H9 (cell line): ENCODE data around the gene TRAPPC2B. TPM values are rescaled to one million over a fixed set of nuclear protein-coding genes. Genes with fewer than 3 reads are reported as not detected.

Source experiments
- DNase-seq: peaks from one replicate; pipeline ENCODE4 v3.0.0-alpha.2; 2017
- H2AFZ ChIP-seq: one replicate; pipeline ENCODE4 v1.6.1; 2013; ENCODE audit warnings: mild to moderate bottlenecking, low read length, control low read depth, moderate library complexity
- H2AK5ac ChIP-seq: 2 replicates; pipeline ENCODE4 v1.6.1; 2013; ENCODE audit warnings: low read length, control low read depth, mixed read lengths; ENCODE audit not compliant: insufficient read length
- H2BK120ac ChIP-seq: one replicate; pipeline ENCODE4 v1.6.1; 2013; ENCODE audit warnings: low read depth, mild to moderate bottlenecking, low read length, control low read depth, inconsistent platforms; ENCODE audit not compliant: poor library complexity, severe bottlenecking
- H2BK12ac ChIP-seq: 2 replicates; pipeline ENCODE4 v1.6.1; 2013; ENCODE audit warnings: low read length, control low read depth, mixed read lengths, low read depth; ENCODE audit not compliant: insufficient read length
- H2BK15ac ChIP-seq: 2 replicates; pipeline ENCODE4 v1.6.1; 2013; ENCODE audit warnings: low read depth, low read length, control low read depth
- H2BK20ac ChIP-seq: one replicate; pipeline ENCODE4 v1.6.1; 2013; ENCODE audit warnings: low read depth, mild to moderate bottlenecking, low read length, control low read depth, inconsistent platforms; ENCODE audit not compliant: poor library complexity, severe bottlenecking
- H2BK5ac ChIP-seq: 2 replicates; pipeline ENCODE4 v1.6.1; 2013; ENCODE audit warnings: low read length, control low read depth, mixed read lengths; ENCODE audit not compliant: insufficient read length
- H3K14ac ChIP-seq: 2 replicates; pipeline ENCODE4 v1.6.1; 2013; ENCODE audit warnings: low read length, control low read depth; ENCODE audit not compliant: insufficient read depth
- H3K18ac ChIP-seq: 2 replicates; pipeline ENCODE4 v1.6.1; 2013; ENCODE audit warnings: low read depth, mild to moderate bottlenecking, mixed read lengths, low read length, control low read depth; ENCODE audit not compliant: insufficient read length
- H3K23ac ChIP-seq: 2 replicates; pipeline ENCODE4 v1.6.1; 2013; ENCODE audit warnings: low read length, control low read depth, mixed read lengths, low read depth; ENCODE audit not compliant: insufficient read length
- H3K23me2 ChIP-seq: 2 replicates; pipeline ENCODE4 v1.6.1; 2013; ENCODE audit warnings: low read depth, mild to moderate bottlenecking, mixed read lengths, low read length, control low read depth; ENCODE audit not compliant: insufficient read length, poor library complexity, severe bottlenecking
- H3K27ac ChIP-seq: 2 replicates; pipeline ENCODE4 v1.5.1; 2013; ENCODE audit warnings: low read length, control low read depth, mixed read lengths, low read depth; ENCODE audit not compliant: insufficient read length
- H3K27me3 ChIP-seq: 2 replicates; pipeline ENCODE4 v1.6.1; 2013; ENCODE audit warnings: low read length, control low read depth, inconsistent platforms; ENCODE audit not compliant: insufficient read depth
- H3K4ac ChIP-seq: 2 replicates; pipeline ENCODE4 v1.6.1; 2013; ENCODE audit warnings: low read depth, mild to moderate bottlenecking, control low read depth, inconsistent platforms, low read length, moderate library complexity
- H3K4me1 ChIP-seq: 2 replicates; pipeline ENCODE4 v1.6.1; 2013; ENCODE audit warnings: low read length, control low read depth, inconsistent platforms; ENCODE audit not compliant: insufficient read depth
- H3K4me2 ChIP-seq: 2 replicates; pipeline ENCODE4 v1.6.1; 2013; ENCODE audit warnings: low read length, control low read depth, mixed read lengths; ENCODE audit not compliant: insufficient read length, insufficient read depth
- H3K56ac ChIP-seq: 2 replicates; pipeline ENCODE4 v1.6.1; 2013; ENCODE audit warnings: low read depth, mild to moderate bottlenecking, mixed read lengths, low read length, control low read depth; ENCODE audit not compliant: insufficient read length
- H3K79me1 ChIP-seq: 2 replicates; pipeline ENCODE4 v1.6.1; 2013; ENCODE audit warnings: low read depth, mild to moderate bottlenecking, moderate library complexity, low read length, control low read depth, inconsistent platforms; ENCODE audit not compliant: insufficient read depth, poor library complexity, severe bottlenecking
- H3K79me2 ChIP-seq: 2 replicates; pipeline ENCODE4 v1.6.1; 2013; ENCODE audit warnings: low read length, control low read depth, inconsistent platforms; ENCODE audit not compliant: insufficient read depth
- H3K9ac ChIP-seq: 2 replicates; pipeline ENCODE4 v1.6.1; 2013; ENCODE audit warnings: low read length, control low read depth, mixed read lengths; ENCODE audit not compliant: insufficient read length; ENCODE audit errors: extremely low read depth
- H3K9me3 ChIP-seq: one replicate; pipeline ENCODE4 v1.6.1; 2013; ENCODE audit warnings: low read depth, low read length, inconsistent platforms; ENCODE audit not compliant: control insufficient read depth
- H3T11ph ChIP-seq: one replicate; pipeline ENCODE4 v1.6.1; 2013; ENCODE audit warnings: mild to moderate bottlenecking, low read length, control low read depth, inconsistent platforms
- H4K20me1 ChIP-seq: one replicate; pipeline ENCODE4 v1.6.1; 2013; ENCODE audit not compliant: control insufficient read depth, insufficient read length, insufficient read depth
- H4K5ac ChIP-seq: 2 replicates; pipeline ENCODE4 v1.6.1; 2013; ENCODE audit warnings: low read depth, mild to moderate bottlenecking, mixed read lengths, low read length, control low read depth; ENCODE audit not compliant: insufficient read length
- H4K8ac ChIP-seq: replicated peaks from 2 replicates; pipeline ENCODE4 v1.6.1; 2013; ENCODE audit warnings: low read length, control low read depth, mixed read lengths, low read depth; ENCODE audit not compliant: insufficient read length
- H4K91ac ChIP-seq: 2 replicates; pipeline ENCODE4 v1.6.1; 2013; ENCODE audit warnings: low read depth, mild to moderate bottlenecking, moderate library complexity, mixed read lengths, low read length, control low read depth; ENCODE audit not compliant: insufficient read length
- H3K27ac Mint-ChIP-seq, 3 experiments: 2 replicates in 2 of 3; 3 replicates in 1 of 3; pipeline ENCODE4 v1.8.0; 2020 to 2021; ENCODE audit warnings: mixed read lengths in 3 of 3, mild to moderate bottlenecking in 1 of 3, moderate library complexity in 1 of 3
- H3K27me3 Mint-ChIP-seq: 2 replicates; pipeline ENCODE4 v1.8.0; 2021; ENCODE audit warnings: low read depth, mild to moderate bottlenecking, moderate library complexity, mixed read lengths
- H3K36me3 Mint-ChIP-seq, 3 experiments: 2 replicates in 2 of 3; 3 replicates in 1 of 3; pipeline ENCODE4 v1.8.0; 2020 to 2021; ENCODE audit warnings: low read depth in 3 of 3, mixed read lengths in 3 of 3; ENCODE audit not compliant: insufficient read depth in 1 of 3
- H3K4me1 Mint-ChIP-seq, 2 experiments: 2 replicates each; pipeline ENCODE4 v1.8.0; 2020; ENCODE audit warnings: mixed read lengths in 2 of 2
- H3K4me3 Mint-ChIP-seq, 2 experiments: 2 replicates in 1 of 2; 3 replicates in 1 of 2; pipeline ENCODE4 v1.8.0; 2020 to 2021; ENCODE audit warnings: mild to moderate bottlenecking in 2 of 2, mixed read lengths in 2 of 2, moderate library complexity in 1 of 2
- H3K9me3 Mint-ChIP-seq, 2 experiments: 2 replicates in 1 of 2; 3 replicates in 1 of 2; pipeline ENCODE4 v1.8.0; 2020; ENCODE audit warnings: mild to moderate bottlenecking in 2 of 2, mixed read lengths in 2 of 2, moderate library complexity in 1 of 2
- CTCF ChIP-seq: fragments of 200-600 bp; sonication (generic); conservative IDR thresholded peaks from 3 replicates; pipeline ENCODE4 v1.8.0; 2021; ENCODE audit warnings: antibody characterized with exemption, mild to moderate bottlenecking
- total RNA-seq: library from RNA; stranded (reverse); gene quantifications from 2 replicates; pipeline ENCODE4 v1.2.1, GENCODE V29; 2021

TRAPPC2B gene
- total RNA-seq, 1 experiment from 2014 or later = 12.4 TPM

GRCh38 chr19:57380923-57381322 lies 17.6 kb downstream of the TRAPPC2B start:
- TF ChIP-seq CTCF = no peak
- Histone ChIP-seq H3K27ac (no peak overlapping the region), H4K8ac (no peak overlapping the region), H4K91ac (no peak overlapping the region), H3K23ac (no peak overlapping the region), H3K79me1 (no peaks in the 10 kb centered on the region), H2BK15ac (no peak overlapping the region), H3K79me2 (no peaks in the 10 kb centered on the region), H2AK5ac (no peak overlapping the region), H2BK12ac (no peak overlapping the region), H3K56ac (no peak overlapping the region), H3T11ph (no peak overlapping the region), H2AFZ (no peak overlapping the region), H3K23me2 (no peaks in the 10 kb centered on the region), H3K14ac (no peak overlapping the region), H3K18ac (no peak overlapping the region), H4K20me1 (no peaks in the 10 kb centered on the region), H2BK20ac (no peak overlapping the region), H3K27me3 (no peaks in the 10 kb centered on the region), H3K4me1 (no peaks in the 10 kb centered on the region), H3K9me3 (peaks cover 19% of the 10 kb centered on the region), H3K9ac (no peak overlapping the region), H3K4ac (no peak overlapping the region), H4K5ac (no peak overlapping the region), H3K4me2 (no peak overlapping the region), H2BK120ac (no peak overlapping the region), H2BK5ac (no peak overlapping the region)
- no peak for DNase-seq
- no peak overlapping the region for H3K27ac Mint-ChIP-seq
- H3K27me3 Mint-ChIP-seq = no peaks in the 10 kb centered on the region; the same call in none of the 2 replicates
- H3K4me1 Mint-ChIP-seq = no peaks in the 10 kb centered on the region
- no peak overlapping the region for H3K4me3 Mint-ChIP-seq
- H3K36me3 Mint-ChIP-seq = peaks cover 20 to 30% (median 30%) of the 10 kb centered on the region in 3 experiments
- peaks cover 21 to 30% of the 10 kb centered on the region in 2 experiments for H3K9me3 Mint-ChIP-seq
